ENCODE results near the gene HDAC11. TPM values are rescaled to one million over a fixed set of nuclear protein-coding genes. Genes with fewer than 3 reads are reported as not detected.

HDAC11 gene
- total and polyA plus RNA-seq, 2 of the 13 experiments (the other 11 are each of a cell fraction or from before 2014, with no cell fraction given), result 13.7 to 33.1 TPM

GRCh38 chr3:13432093-13432492 lies 48.0 kb upstream of the HDAC11 start (continued):
- TF ChIP-seq, protein P1, sequence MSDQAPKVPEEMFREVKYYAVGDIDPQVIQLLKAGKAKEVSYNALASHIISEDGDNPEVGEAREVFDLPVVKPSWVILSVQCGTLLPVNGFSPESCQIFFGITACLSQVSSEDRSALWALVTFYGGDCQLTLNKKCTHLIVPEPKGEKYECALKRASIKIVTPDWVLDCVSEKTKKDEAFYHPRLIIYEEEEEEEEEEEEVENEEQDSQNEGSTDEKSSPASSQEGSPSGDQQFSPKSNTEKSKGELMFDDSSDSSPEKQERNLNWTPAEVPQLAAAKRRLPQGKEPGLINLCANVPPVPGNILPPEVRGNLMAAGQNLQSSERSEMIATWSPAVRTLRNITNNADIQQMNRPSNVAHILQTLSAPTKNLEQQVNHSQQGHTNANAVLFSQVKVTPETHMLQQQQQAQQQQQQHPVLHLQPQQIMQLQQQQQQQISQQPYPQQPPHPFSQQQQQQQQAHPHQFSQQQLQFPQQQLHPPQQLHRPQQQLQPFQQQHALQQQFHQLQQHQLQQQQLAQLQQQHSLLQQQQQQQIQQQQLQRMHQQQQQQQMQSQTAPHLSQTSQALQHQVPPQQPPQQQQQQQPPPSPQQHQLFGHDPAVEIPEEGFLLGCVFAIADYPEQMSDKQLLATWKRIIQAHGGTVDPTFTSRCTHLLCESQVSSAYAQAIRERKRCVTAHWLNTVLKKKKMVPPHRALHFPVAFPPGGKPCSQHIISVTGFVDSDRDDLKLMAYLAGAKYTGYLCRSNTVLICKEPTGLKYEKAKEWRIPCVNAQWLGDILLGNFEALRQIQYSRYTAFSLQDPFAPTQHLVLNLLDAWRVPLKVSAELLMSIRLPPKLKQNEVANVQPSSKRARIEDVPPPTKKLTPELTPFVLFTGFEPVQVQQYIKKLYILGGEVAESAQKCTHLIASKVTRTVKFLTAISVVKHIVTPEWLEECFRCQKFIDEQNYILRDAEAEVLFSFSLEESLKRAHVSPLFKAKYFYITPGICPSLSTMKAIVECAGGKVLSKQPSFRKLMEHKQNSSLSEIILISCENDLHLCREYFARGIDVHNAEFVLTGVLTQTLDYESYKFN (CRISPR knock-in tag; conservative IDR thresholded peaks at IDR 0.05), result peak; percentile 61
- peak; percentile 78 for TF ChIP-seq HNF4A (CRISPR knock-in tag; IDR thresholded peaks at IDR 0.05)
- peak; percentile 21; the same call in 1 of the 2 replicates for TF ChIP-seq HDAC2 (CRISPR knock-in tag; IDR thresholded peaks at IDR 0.05)
- peak in 1 of 2 experiments; percentile 57; a peak in 2 of 4 replicates for TF ChIP-seq EP300 (IDR thresholded peaks at IDR 0.05; ENCODE audit: low read depth in 2 of 2, low read length in 2 of 2)
- no peak for TF ChIP-seq EP300 (CRISPR knock-in tag; IDR thresholded peaks at IDR 0.05; ENCODE audit: borderline replicate concordance)
- TF ChIP-seq NCOA2 (CRISPR knock-in tag; IDR thresholded peaks at IDR 0.05), result 0 out of 2 replicates have a peak, but pooled peaks have one; percentile 20
- no peak for TF ChIP-seq ZNF781 (CRISPR knock-in tag; IDR thresholded peaks at IDR 0.05; ENCODE audit: borderline replicate concordance, not compliant biosample characterization)
- TF ChIP-seq CBX2 (IDR thresholded peaks at IDR 0.05; ENCODE audit: low read depth, low read length), result no peak
- no peak for TF ChIP-seq CBX2 (CRISPR knock-in tag; IDR thresholded peaks at IDR 0.05; ENCODE audit: low read depth)
- no peak for TF ChIP-seq BRCA1 (CRISPR knock-in tag; IDR thresholded peaks at IDR 0.05)
- peak; percentile 56; the same call in 1 of the 2 replicates for TF ChIP-seq RXRB (CRISPR knock-in tag; IDR thresholded peaks at IDR 0.05; ENCODE audit: borderline replicate concordance)
- no peak for TF ChIP-seq ZNF337 (CRISPR knock-in tag; IDR thresholded peaks at IDR 0.05; ENCODE audit: borderline replicate concordance, low read depth)
- TF ChIP-seq ATF7-NPFF (CRISPR knock-in tag; IDR thresholded peaks at IDR 0.05; ENCODE audit: low read depth), result no peak
- peak; percentile 21; the same call in 1 of the 2 replicates for TF ChIP-seq AHDC1 (CRISPR knock-in tag; IDR thresholded peaks at IDR 0.05; ENCODE audit: borderline replicate concordance)
- TF ChIP-seq ZNF609 (CRISPR knock-in tag; IDR thresholded peaks at IDR 0.05; ENCODE audit: borderline replicate concordance), result no peak

Measured in HepG2 (cell line).